ENCODE measurements around the gene TSPYL1. TPM values are rescaled to one million over a fixed set of nuclear protein-coding genes. Genes with fewer than 3 reads are reported as not detected.

TSPYL1 gene
- total RNA-seq, 1 experiment from 2014 or later: 70.3 TPM

DNA sequence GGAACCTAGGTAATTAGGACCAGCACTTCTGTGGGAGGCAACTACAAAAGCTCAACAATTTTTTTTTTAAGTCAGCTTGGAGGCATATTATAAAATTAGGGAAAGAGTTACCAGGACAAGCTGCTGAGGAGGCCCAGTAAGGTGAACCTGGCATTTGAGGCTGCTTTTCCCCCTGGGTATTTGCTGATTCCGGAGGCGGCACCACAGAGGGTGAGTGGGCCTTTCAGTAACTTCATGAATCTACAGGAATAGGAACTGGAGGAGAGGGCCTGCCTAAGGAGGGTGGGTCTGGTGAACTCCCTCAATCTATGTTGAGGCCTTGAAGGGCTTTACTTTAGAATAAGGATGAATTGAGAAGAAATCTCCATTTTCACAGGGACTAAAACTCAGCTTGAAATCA, 40.5 kb downstream of the TSPYL1 start:
- intact Hi-C loops (cut with micrococcal nuclease): no loop called here
- H3K36me3 ChIP-seq (ENCODE audit: control insufficient read depth in 1 of 2, insufficient read depth in 2 of 2, low read length in 2 of 2): 0 out of 4 replicates have a peak, but pooled peaks cover 0 to 4% of the 10 kb centered on the region in 2 experiments
- ATAC-seq (no peak), DNase-seq (ENCODE audit: low read depth, low spot score) (no peak)
- H3K27ac ChIP-seq (ENCODE audit: low read depth, low read length): no peak overlapping the region
- TF ChIP-seq YY1 (IDR thresholded peaks at IDR 0.05; ENCODE audit: extremely low read depth, insufficient replicate concordance, low read depth, low read length): no peak
- TF ChIP-seq, protein P1, sequence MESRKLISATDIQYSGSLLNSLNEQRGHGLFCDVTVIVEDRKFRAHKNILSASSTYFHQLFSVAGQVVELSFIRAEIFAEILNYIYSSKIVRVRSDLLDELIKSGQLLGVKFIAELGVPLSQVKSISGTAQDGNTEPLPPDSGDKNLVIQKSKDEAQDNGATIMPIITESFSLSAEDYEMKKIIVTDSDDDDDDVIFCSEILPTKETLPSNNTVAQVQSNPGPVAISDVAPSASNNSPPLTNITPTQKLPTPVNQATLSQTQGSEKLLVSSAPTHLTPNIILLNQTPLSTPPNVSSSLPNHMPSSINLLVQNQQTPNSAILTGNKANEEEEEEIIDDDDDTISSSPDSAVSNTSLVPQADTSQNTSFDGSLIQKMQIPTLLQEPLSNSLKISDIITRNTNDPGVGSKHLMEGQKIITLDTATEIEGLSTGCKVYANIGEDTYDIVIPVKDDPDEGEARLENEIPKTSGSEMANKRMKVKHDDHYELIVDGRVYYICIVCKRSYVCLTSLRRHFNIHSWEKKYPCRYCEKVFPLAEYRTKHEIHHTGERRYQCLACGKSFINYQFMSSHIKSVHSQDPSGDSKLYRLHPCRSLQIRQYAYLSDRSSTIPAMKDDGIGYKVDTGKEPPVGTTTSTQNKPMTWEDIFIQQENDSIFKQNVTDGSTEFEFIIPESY (IDR thresholded peaks at IDR 0.05; ENCODE audit: extremely low read depth, insufficient replicate concordance, low read length): no peak
- no peak for TF ChIP-seq JUND (IDR thresholded peaks at IDR 0.05)
- no peak for TF ChIP-seq ZNF274 (IDR thresholded peaks at IDR 0.05; ENCODE audit: low read depth, low read length)
- no peak for TF ChIP-seq CBX3 (IDR thresholded peaks at IDR 0.05; ENCODE audit: low read depth)
- no peak for TF ChIP-seq EGR1 (IDR thresholded peaks at IDR 0.05; ENCODE audit: low read depth)
- CTCF ChIA-PET: no interaction called here
- H3K27me3 ChIP-seq (ENCODE audit: insufficient read depth, low read length): no peaks in the 10 kb centered on the region
- H3K4me2 ChIP-seq (ENCODE audit: low read length): no peak overlapping the region
- POLR2A ChIA-PET: no interaction called here
- H3K9ac ChIP-seq (ENCODE audit: low read length): no peak overlapping the region
- no peaks in the 10 kb centered on the region for H3K9me3 ChIP-seq (ENCODE audit: control insufficient read depth in 1 of 2, insufficient read depth in 1 of 2, low read depth in 1 of 2, low read length in 2 of 2)
- no TSS peak for BruUV-seq (replicated peaks)
- H2AFZ ChIP-seq (ENCODE audit: low read depth, low read length, poor library complexity, severe bottlenecking): no peak overlapping the region
- no peaks in the 10 kb centered on the region for H3K9me2 ChIP-seq (ENCODE audit: insufficient read depth)
- no peaks in the 10 kb centered on the region for H3K79me2 ChIP-seq (ENCODE audit: insufficient read depth, low read length)
- RAD21 ChIA-PET (ENCODE audit: low non-redundant PET in 1 of 2, low total read pairs in 2 of 2, uncharacterized antibody in 2 of 2, unreplicated experiment in 2 of 2): no interaction called here
- no peaks in the 10 kb centered on the region for H4K20me1 ChIP-seq (ENCODE audit: insufficient read depth)
- H3K4me3 ChIP-seq (replicated peaks in 1 of 2; ENCODE audit: low read depth in 1 of 2, low read length in 2 of 2): no peak overlapping the region
- H3K4me1 ChIP-seq (ENCODE audit: control insufficient read depth in 1 of 2, insufficient read depth in 2 of 2, low read length in 2 of 2): no peaks in the 10 kb centered on the region

DNA sequence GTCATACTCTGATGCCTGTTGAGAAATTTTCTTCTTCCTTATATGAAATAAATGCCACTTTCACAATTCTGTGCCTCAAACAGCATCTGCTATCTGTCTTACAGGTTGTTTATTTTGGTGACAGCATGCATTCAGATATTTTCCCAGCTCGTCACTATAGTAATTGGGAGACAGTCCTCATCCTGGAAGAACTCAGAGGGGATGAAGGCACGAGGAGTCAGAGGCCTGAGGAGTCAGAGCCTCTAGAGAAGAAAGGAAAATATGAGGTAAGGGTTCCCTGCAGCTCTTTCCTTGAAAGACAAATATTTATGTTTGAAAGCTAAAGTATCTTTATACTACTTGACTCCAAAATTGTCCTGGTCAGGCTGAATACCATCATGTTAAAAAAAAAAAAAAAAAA, 41.6 kb downstream of the TSPYL1 start:
- CTCF ChIA-PET: interaction anchor here (1.4 kb wide), 1 partner anchor 20 kb away, joined by 4 read pairs; no protein-coding TSS in a partner anchor
- H3K4me2 ChIP-seq (ENCODE audit: low read length): no peak overlapping the region
- H3K36me3 ChIP-seq (ENCODE audit: control insufficient read depth in 1 of 2, insufficient read depth in 2 of 2, low read length in 2 of 2): 0 out of 4 replicates have a peak, but pooled peaks cover 0 to 4% of the 10 kb centered on the region in 2 experiments
- H3K27ac ChIP-seq (ENCODE audit: low read depth, low read length): no peak overlapping the region
- no peaks in the 10 kb centered on the region for H3K79me2 ChIP-seq (ENCODE audit: insufficient read depth, low read length)
- no peaks in the 10 kb centered on the region for H3K4me1 ChIP-seq (ENCODE audit: control insufficient read depth in 1 of 2, insufficient read depth in 2 of 2, low read length in 2 of 2)
- ATAC-seq (no peak), DNase-seq (ENCODE audit: low read depth, low spot score) (no peak)
- no peak for TF ChIP-seq ZNF274 (IDR thresholded peaks at IDR 0.05; ENCODE audit: low read depth, low read length)
- TF ChIP-seq SRF (IDR thresholded peaks at IDR 0.05; ENCODE audit: low read depth): no peak
- no peak for TF ChIP-seq RAD21 (IDR thresholded peaks at IDR 0.05; ENCODE audit: low read depth)
- TF ChIP-seq JUND (IDR thresholded peaks at IDR 0.05): no peak
- TF ChIP-seq CEBPB (IDR thresholded peaks at IDR 0.05; ENCODE audit: low read depth): no peak
- no peak for TF ChIP-seq FOSL1 (IDR thresholded peaks at IDR 0.05; ENCODE audit: low read depth)
- TF ChIP-seq CBX3 (IDR thresholded peaks at IDR 0.05; ENCODE audit: low read depth): no peak
- TF ChIP-seq, protein P2, sequence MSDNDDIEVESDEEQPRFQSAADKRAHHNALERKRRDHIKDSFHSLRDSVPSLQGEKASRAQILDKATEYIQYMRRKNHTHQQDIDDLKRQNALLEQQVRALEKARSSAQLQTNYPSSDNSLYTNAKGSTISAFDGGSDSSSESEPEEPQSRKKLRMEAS (IDR thresholded peaks at IDR 0.05): no peak
- no peak for TF ChIP-seq SIN3A (IDR thresholded peaks at IDR 0.05; ENCODE audit: low read depth)
- no peak for TF ChIP-seq YY1 (IDR thresholded peaks at IDR 0.05; ENCODE audit: extremely low read depth, insufficient replicate concordance, low read depth, low read length)
- TF ChIP-seq, protein P1 (IDR thresholded peaks at IDR 0.05; ENCODE audit: extremely low read depth, insufficient replicate concordance, low read length): no peak
- no peak for TF ChIP-seq POLR2A (IDR thresholded peaks at IDR 0.05; ENCODE audit: borderline replicate concordance, extremely low read depth, insufficient read depth, insufficient read length)
- TF ChIP-seq ZFX (IDR thresholded peaks at IDR 0.05): no peak
- TF ChIP-seq EZH2phosphoT487 (IDR thresholded peaks at IDR 0.05; ENCODE audit: borderline replicate concordance): no peak
- no peaks in the 10 kb centered on the region for H4K20me1 ChIP-seq (ENCODE audit: insufficient read depth)
- no peaks in the 10 kb centered on the region for H3K9me2 ChIP-seq (ENCODE audit: insufficient read depth)
- no peaks in the 10 kb centered on the region for H3K27me3 ChIP-seq (ENCODE audit: insufficient read depth, low read length)
- POLR2A ChIA-PET: no interaction called here
- intact Hi-C loops (cut with micrococcal nuclease): no loop called here
- no peak overlapping the region for H2AFZ ChIP-seq (ENCODE audit: low read depth, low read length, poor library complexity, severe bottlenecking)
- BruUV-seq (replicated peaks): no TSS peak
- RAD21 ChIA-PET (ENCODE audit: low non-redundant PET in 1 of 2, low total read pairs in 2 of 2, uncharacterized antibody in 2 of 2, unreplicated experiment in 2 of 2): no interaction called here
- no peaks in the 10 kb centered on the region for H3K9me3 ChIP-seq (ENCODE audit: control insufficient read depth in 1 of 2, insufficient read depth in 1 of 2, low read depth in 1 of 2, low read length in 2 of 2)
- no peak overlapping the region for H3K4me3 ChIP-seq (replicated peaks in 1 of 2; ENCODE audit: low read depth in 1 of 2, low read length in 2 of 2)
- no peak overlapping the region for H3K9ac ChIP-seq (ENCODE audit: low read length)
